KMS-11 (cell line): ENCODE results near the gene TRAPPC2L.

Experiments
- H2AFZ ChIP-seq: fragments of 200-600 bp; sonication (generic); 2 replicates; pipeline ENCODE4 v1.6.1; 2016; ENCODE audit warnings: antibody characterized with exemption, mixed run types, low read depth
- H3K27ac ChIP-seq: fragments of 200-600 bp; sonication (generic); 2 replicates; pipeline ENCODE4 v1.6.1; 2016; ENCODE audit warnings: mild to moderate bottlenecking, mixed run types
- H3K27me3 ChIP-seq: fragments of 200-600 bp; sonication (generic); 2 replicates; pipeline ENCODE4 v1.6.1; 2017; ENCODE audit warnings: mild to moderate bottlenecking, low read depth, mixed run types, moderate library complexity; ENCODE audit not compliant: insufficient read depth
- H3K36me3 ChIP-seq: fragments of 200-600 bp; sonication (generic); 2 replicates; pipeline ENCODE4 v1.6.1; 2017; ENCODE audit warnings: mild to moderate bottlenecking, mixed run types; ENCODE audit not compliant: insufficient read depth
- H3K4me1 ChIP-seq: fragments of 200-600 bp; sonication (generic); 2 replicates; pipeline ENCODE4 v1.6.1; 2016; ENCODE audit warnings: mild to moderate bottlenecking, low read depth, mixed run types; ENCODE audit not compliant: poor library complexity, severe bottlenecking
- H3K4me2 ChIP-seq: fragments of 200-600 bp; sonication (generic); 2 replicates; pipeline ENCODE4 v1.7.0; 2016; ENCODE audit warnings: mild to moderate bottlenecking, mixed run types
- H3K4me3 ChIP-seq: fragments of 200-600 bp; sonication (generic); IDR thresholded peaks from 2 replicates; pipeline ENCODE4 v1.6.1; 2017; ENCODE audit warnings: low read depth, low read length, mixed read lengths; ENCODE audit not compliant: insufficient read depth
- H3K79me2 ChIP-seq: fragments of 200-600 bp; sonication (generic); 2 replicates; pipeline ENCODE4 v1.6.1; 2016; ENCODE audit warnings: low read depth, mixed run types; ENCODE audit not compliant: insufficient read depth
- H3K9ac ChIP-seq: fragments of 200-600 bp; sonication (generic); 2 replicates; pipeline ENCODE4 v1.6.1; 2016; ENCODE audit warnings: mild to moderate bottlenecking, mixed run types
- H4K20me1 ChIP-seq: fragments of 200-600 bp; sonication (generic); 2 replicates; pipeline ENCODE4 v1.6.1; 2016; ENCODE audit warnings: mild to moderate bottlenecking, mixed run types; ENCODE audit not compliant: insufficient read depth
- CTCF ChIP-seq: fragments of 200-600 bp; sonication (generic); conservative IDR thresholded peaks from 2 replicates; pipeline ENCODE4 v1.6.1; 2017; ENCODE audit warnings: low read depth, mild to moderate bottlenecking, antibody characterized with exemption, low read length, moderate library complexity, mixed read lengths

The TRAPPC2L gene

GRCh38 chr16:88859381-88860091 is 2.6 kb downstream of the TRAPPC2L start:
- Histone ChIP-seq H2AFZ (no peak overlapping the region), H4K20me1 (no peaks in the 10 kb centered on the region), H3K79me2 (no peaks in the 10 kb centered on the region; the same call in 1 of the 2 replicates), H3K9ac (no peak overlapping the region), H3K27ac (no peak overlapping the region), H3K27me3 (no peaks in the 10 kb centered on the region), H3K4me1 (peaks cover 7% of the 10 kb centered on the region), H3K4me2 (no peak overlapping the region), H3K36me3 (no peaks in the 10 kb centered on the region; the same call in 1 of the 2 replicates), H3K4me3 (no peak overlapping the region)
- TF ChIP-seq CTCF = no peak

- Histone ChIP-seq H3K36me3 (no peaks in the 10 kb centered on the region; the same call in 1 of the 2 replicates), H3K79me2 (no peaks in the 10 kb centered on the region; the same call in 1 of the 2 replicates), H2AFZ (no peak overlapping the region), H3K4me2 (no peak overlapping the region), H4K20me1 (no peaks in the 10 kb centered on the region), H3K4me3 (no peak overlapping the region), H3K4me1 (peaks cover 7% of the 10 kb centered on the region), H3K27me3 (peaks cover 12% of the 10 kb centered on the region; the same call in 1 of the 2 replicates), H3K9ac (no peak overlapping the region), H3K27ac (no peak overlapping the region)
- no peak for TF ChIP-seq CTCF
Observed at GRCh38 chr16:88861359-88861758, 4.4 kb downstream of the TRAPPC2L start.

- Histone ChIP-seq H3K27ac (no peak overlapping the region), H2AFZ (no peak overlapping the region), H3K4me1 (peaks cover 3% of the 10 kb centered on the region), H3K9ac (no peak overlapping the region), H3K4me3 (no peak overlapping the region), H4K20me1 (no peaks in the 10 kb centered on the region), H3K79me2 (no peaks in the 10 kb centered on the region; the same call in 1 of the 2 replicates), H3K4me2 (no peak overlapping the region), H3K36me3 (no peaks in the 10 kb centered on the region; the same call in 1 of the 2 replicates), H3K27me3 (peaks cover 28% of the 10 kb centered on the region)
- TF ChIP-seq CTCF = no peak
Observed at GRCh38 chr16:88862968-88863367, 6.0 kb downstream of the TRAPPC2L start.

GRCh38 chr16:88863426-88863825 is 6.5 kb downstream of the TRAPPC2L start:
- Histone ChIP-seq H3K9ac (no peak overlapping the region), H3K4me3 (no peak overlapping the region), H3K27me3 (peaks cover 32% of the 10 kb centered on the region), H2AFZ (no peak overlapping the region), H3K79me2 (no peaks in the 10 kb centered on the region; the same call in 1 of the 2 replicates), H3K4me2 (no peak overlapping the region), H4K20me1 (no peaks in the 10 kb centered on the region), H3K36me3 (no peaks in the 10 kb centered on the region; the same call in 1 of the 2 replicates), H3K27ac (no peak overlapping the region), H3K4me1 (no peaks in the 10 kb centered on the region)
- no peak for TF ChIP-seq CTCF
